CD4-positive, alpha-beta T cell treated with Interleukin-2 at 100 ng/mL for 4 hours (primary cell): Measurements from ENCODE around the gene CAMKMT.
"Not testable (repeated sequence)": the region's sequence is repeated elsewhere in the genome, so short reads cannot be mapped to it uniquely, and the experiment has no call there.

ENCODE experiments used
- DNase-seq: peaks from one replicate; pipeline ENCODE4 v3.0.0-alpha.2; 2020; ENCODE audit warnings: low spot score

Gene CAMKMT

GRCh38 chr2:44550561-44550960, 188.8 kb downstream of the CAMKMT start:
- DNase-seq = no peak

- DNase-seq = no peak
These were observed 189.8 kb downstream of the CAMKMT start for GRCh38 chr2:44551497-44551896.

DNA sequence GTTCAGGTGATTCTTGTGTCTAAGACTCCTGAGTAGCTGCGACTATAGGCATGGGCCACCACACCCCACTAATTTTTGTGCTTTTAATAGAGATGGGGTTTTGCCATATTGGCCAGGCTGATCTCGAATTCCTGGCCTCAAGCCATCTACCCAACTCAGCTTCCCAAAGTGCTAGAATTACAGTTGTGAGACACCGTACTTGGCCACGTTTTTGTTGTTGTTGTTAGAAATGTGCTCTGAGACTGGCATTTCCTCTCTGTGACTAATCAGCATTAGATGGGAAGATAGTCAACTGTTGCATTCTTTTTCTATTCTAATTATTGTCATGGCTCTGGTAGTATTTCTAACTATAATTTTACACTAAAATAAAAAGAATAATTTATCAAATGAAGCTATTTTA, 191.7 kb downstream of the CAMKMT start:
- no peak for DNase-seq

- DNase-seq = no peak
These were observed 194.0 kb downstream of the CAMKMT start for GRCh38 chr2:44555700-44556099.

- no peak for DNase-seq
These were observed 197.4 kb downstream of the CAMKMT start for GRCh38 chr2:44559108-44559507.

GRCh38 chr2:44560352-44560751, 198.6 kb downstream of the CAMKMT start:
- no peak for DNase-seq

DNA sequence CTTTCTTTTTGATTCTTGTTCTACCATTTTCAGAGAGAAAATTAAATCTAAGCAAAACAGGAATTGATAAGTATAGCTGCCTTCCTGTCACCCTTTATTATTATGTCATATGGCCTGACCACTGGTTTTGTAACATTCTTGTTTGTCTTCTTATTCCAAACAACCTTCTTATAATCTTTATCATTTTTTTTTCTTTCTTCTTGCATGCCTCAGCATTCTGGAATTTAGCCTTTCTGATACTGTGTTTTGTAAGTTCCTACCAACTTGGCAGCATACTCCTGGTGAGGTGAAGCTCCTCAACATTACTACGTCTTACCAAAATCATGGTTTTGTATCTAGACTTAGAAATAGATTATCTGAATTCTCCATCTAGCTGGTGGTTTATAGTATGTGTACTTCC, 199.2 kb downstream of the CAMKMT start:
- no peak for DNase-seq

DNA sequence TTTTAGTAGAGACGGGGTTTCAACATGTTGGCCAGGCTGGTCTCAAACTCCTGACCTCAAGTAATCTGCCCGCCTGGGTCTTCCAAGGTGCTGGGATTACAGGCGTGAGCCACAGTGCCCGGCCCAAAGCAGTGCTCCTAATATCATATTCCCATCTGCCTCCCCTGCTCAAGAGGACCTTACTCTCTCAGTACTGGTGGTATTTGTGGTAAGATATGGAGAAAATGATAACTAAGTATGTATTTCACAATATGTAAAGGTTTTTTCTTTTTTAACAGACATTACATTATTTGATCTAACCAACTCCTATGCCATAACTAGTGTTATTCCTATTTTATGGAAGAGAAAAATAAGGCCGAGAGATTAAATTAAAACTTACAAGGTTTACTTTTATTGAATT, 201.0 kb downstream of the CAMKMT start:
- DNase-seq = no peak

DNA sequence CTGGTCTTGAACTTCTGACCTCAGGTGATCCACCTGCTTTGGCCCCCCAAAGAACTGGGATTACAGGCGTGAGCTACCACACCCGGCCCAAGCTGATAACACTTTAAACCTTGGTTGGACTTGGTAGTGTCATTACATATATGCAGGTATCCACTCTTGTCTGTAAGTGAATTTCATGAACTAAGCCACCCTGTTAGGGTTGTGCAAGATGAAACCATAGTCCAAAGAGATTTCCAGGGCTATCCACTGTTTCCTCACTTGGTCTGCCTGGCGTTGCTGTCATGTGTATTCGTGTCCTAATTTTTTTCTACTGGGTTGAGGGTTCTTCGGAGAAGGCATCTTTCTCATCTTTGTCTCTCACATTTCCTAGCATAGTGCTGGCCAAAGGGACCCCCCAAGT, 203.0 kb downstream of the CAMKMT start:
- DNase-seq = no peak

- no peak for DNase-seq
These were observed 204.3 kb downstream of the CAMKMT start for GRCh38 chr2:44566059-44566458.

DNA sequence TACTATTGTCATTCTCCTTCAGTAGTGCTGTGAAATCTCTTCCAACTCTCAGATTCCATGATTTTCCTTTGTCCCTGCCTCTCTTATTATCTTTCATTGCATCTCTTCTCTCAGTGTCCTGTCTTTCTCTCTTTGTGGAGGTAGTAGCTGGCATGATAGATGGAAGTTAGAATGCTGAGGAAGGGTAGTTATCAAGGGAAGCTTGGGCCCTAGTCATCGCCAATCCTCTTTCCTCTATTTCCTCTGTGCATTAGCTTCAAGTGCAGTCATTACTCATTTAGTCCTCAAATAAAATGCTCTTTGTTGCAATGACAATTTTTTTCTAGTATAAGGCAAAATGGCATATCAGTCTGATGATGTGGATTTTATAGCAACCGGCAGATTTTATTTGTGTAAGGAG, 207.7 kb downstream of the CAMKMT start:
- DNase-seq = no peak

GRCh38 chr2:44570271-44570670, 208.5 kb downstream of the CAMKMT start:
- DNase-seq = no peak

DNA sequence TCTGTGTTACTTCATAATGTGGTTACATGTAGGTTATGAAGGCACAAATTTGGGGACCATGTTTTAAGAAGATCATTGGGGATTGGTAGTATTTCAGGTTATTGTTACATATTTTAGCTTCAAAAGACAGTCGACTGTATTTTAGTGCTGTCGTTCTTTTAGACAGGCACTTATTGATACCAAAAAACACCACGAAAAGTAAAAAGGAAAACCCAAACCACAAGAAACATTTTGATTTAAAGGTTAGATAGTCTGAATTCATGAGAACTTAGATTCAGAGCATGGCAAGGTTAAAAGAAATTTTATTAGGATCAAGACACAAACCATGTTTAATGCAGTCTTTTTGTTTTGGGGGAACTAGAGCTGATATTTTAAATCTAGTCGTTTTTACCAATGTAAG, 209.0 kb downstream of the CAMKMT start:
- no peak for DNase-seq

DNA sequence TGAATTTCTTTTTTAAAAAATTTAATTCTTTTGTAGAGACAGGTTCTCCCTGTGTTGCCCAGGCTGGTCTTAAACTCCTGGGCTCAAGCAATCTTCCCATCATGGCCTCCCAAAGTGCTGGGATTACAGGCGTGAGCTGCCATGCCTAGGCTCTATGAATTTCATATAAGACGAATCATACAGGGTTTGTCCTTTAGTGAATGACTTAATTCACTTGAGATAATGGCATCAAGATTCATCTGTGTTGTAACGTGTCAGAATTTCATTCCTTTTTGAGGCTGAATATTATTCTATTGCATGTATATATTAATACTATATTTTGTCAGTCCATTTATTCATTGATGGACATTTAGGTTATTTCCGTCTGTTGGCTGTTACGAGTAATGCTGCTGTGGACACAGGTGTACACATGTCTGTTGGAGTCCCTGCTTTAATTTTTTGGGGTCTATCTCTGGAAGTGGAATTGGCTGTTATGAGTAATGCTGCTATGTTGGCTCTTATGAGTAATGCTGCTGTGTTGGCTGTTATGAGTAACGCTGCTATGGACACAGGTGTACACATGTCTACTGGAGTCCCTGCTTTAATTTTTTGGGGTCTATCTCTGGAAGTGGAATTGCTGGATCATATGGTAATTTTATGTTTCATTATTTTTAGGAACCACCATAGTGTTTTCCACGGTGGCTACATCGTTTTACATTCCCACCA, 210.6 kb downstream of the CAMKMT start:
- no peak for DNase-seq

DNA sequence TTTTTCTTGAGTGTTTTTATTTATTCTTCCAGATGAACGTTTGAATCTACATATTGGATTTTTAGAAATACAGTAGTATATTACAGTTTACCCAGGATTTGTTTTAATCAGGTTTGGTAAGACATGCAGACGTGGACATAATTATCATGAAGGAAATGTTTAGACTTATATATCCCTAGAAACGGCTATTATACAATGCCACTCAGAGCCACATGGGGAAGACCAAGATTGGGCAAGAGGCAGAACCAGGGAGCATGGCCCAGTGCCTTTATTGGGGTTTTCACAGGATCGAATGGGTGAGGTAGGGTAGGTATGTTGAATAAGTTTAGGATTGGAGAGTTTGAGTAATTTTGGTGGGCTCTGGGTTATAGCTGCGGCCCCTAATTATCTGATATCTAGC, 212.2 kb downstream of the CAMKMT start:
- DNase-seq = no peak

- DNase-seq = no peak
These were observed 216.8 kb downstream of the CAMKMT start for GRCh38 chr2:44578471-44579093.

GRCh38 chr2:44579115-44579836, 217.5 kb downstream of the CAMKMT start:
- no peak for DNase-seq

GRCh38 chr2:44579837-44580230, 218.1 kb downstream of the CAMKMT start:
- DNase-seq = no peak

DNA sequence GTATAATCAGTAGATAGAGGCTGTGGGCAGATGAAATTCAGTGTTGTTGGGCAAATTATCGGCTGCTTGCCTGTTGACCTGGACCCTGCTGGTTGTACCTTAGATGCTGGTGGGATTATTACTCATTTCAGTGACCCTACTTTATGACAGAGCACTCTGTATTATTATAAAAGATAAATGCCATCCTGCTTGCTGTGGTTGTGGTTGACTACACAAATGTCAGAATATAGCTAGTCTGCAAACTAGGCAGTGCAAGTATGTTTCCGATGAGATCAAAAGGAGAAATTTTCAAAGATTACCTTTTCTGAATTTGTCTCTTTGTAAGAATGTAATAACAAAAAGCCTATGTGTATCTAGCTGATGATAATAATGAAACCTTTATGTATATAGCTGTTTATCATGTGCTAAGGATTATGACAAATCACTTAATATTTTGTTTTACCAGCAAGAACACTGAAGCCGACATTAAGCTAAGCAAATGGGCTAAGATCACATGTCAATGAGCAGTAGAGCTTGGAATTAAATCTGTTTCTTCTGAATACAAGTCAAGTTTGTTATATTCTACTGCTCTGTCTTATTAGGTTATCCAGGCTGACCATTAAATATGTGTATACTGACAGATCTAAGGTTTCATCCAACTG, 219.2 kb downstream of the CAMKMT start:
- DNase-seq = no peak

GRCh38 chr2:44582363-44583008, 220.7 kb downstream of the CAMKMT start:
- DNase-seq = no peak

GRCh38 chr2:44595615-44596014, 233.9 kb downstream of the CAMKMT start:
- DNase-seq = not testable (repeated sequence)
